Limb (tissue), 2 donors: ENCODE measurements around the gene CNNM3.
"Not testable (repeated sequence)": the region's sequence is repeated elsewhere in the genome, so short reads cannot be mapped to it uniquely, and the experiment has no call there.

Experiments
- DNase-seq, 2 donors: peaks; one replicate each; pipeline ENCODE4 v3.0.0-alpha.2; 2016; ENCODE audit errors: extremely low spot score in 2 of 2

The CNNM3 gene

DNA sequence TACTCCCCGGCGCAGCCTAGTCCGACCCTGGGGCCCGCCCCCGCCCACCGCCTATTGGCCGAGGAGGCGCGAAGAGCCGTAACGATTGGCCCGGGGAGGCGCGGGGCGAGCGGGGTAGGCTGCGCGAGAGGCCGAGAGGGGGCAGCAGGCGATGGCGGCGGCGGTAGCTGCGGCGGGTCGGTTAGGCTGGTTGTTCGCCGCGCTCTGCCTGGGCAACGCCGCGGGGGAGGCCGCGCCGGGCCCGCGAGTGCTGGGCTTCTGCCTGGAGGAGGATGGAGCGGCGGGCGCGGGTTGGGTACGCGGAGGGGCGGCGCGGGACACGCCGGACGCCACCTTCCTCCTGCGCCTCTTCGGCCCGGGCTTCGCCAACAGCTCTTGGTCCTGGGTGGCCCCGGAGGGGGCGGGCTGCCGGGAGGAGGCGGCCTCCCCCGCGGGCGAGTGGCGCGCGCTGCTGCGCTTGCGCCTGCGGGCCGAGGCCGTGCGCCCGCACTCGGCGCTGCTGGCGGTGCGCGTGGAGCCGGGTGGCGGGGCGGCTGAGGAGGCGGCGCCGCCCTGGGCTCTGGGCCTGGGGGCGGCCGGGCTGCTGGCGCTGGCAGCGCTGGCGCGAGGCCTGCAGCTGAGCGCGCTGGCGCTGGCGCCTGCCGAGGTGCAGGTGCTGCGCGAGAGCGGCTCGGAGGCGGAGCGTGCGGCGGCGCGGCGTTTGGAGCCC is at the start of gene CNNM3:
TSS of gene CNNM3 (plus strand) at position 142 of the 709 bp plus-strand sequence. CDS start at position 152, 10 bp downstream.
- peak; percentile 94 to 98 for DNase-seq

DNA sequence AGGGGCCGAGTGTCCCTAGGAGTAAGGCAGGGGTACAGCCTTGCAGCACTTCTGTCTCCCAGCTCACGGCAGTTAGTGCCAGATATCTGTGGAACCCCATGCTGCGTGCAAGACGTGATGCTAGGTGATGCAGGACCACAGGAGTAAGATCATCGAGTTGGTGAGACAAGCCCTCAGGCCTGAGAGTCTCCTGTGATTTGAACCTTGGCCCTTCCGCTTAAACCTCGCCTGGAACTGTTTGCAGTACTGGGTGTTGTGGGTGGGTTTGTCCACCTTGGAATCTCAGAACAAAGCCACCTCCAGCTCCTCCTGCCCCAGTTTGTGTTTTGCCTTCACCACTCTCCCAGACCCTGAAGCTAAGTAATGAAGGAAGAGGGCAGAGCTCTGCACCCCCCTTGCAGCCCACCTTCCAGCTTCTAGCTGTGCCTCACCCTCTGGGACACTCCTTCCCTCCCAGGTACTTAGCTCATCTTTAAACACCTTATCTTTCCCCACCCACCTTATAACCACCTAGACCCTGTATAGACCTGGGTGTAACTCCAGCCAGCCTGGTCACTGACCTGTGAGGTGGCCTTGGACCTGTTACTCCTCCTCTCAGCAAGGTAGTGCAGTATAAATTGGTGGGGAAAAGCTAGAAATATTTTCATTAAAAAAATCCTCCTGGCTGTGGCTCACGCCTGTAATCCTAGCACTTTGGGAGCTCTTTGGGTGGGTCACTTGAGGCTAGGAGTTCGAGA is 48.8 kb upstream of the CNNM3 start:
- no peak for DNase-seq

DNA sequence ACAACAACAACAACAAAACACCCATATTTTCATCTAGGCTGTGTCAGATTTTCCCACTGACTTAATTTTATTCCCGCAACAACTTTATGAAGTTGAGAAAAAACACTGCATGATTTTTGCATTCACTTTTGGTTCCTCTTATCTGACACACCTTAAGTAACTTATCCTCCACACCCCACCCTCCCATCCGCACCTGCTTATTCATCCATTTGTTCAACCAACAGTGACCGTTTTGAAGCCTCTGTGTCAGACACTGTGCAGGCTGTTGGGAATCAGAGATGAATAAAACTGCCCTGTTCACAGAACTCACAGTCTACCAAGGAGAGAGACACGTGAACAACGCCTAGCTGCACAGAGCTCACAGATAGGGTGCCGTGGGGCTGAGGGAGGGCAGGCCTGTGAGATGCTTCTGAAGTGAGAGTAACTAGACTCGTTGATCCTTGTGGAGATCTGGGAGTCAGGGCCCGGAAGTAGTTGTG is 47.9 kb upstream of the CNNM3 start:
- no peak for DNase-seq

DNA sequence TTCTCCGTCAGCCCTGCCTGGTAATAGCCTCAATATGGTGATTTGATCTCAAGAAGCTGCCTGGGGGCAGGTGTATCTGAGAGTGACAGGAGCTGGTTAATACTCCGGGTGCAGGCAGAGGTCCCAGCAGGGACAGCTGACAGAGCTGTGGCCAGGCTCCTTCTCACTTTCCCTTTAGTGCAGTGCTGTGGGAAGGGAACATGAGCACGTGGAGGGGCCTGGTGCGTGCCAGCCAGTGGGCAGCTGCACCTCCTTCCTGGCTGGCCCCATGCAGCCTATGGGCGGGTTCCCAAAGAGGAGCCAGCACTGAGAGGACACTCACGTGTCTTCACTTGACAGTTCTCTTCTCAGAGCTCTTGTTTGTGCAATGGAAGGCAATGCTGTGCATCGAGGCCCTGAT is 46.3 kb upstream of the CNNM3 start:
- no peak for DNase-seq

DNA sequence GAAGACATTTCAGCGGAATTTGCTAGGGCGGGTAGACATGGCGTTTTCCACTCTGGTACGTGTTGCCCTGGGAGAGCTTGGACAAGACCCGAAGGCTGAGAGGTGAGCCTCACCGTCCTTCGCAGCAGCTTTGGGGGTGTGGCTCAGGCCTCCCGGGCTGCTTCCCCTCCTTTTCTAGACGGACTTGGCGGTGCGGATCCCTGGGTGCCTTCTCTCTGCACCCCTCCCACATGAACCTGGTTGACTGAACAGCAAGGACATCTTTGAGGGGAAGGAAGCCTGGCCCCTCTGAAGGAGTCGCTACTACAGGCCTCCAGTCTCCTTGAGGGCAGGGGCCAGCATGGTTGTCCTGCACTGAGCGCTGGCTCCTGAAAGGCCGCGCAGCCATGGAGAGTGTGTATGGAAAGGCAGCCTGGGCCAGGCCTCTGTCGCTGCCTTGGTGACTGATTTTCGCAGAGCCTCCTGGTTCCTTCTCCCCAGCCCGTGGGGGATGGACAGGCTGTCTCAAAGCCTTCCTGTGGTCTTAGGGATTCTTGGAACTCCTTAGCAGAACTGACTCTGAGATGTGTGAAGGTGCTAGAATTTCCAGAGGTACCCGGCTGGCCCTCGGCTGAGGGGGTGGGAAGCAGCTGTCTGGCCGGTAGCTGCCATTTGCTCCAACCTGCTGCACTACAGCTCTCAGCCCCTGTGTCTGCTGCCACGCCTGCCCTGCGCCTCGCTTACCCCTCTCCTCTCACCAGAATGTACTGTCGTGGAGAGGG is 45.4 kb upstream of the CNNM3 start:
- no peak for DNase-seq

DNA sequence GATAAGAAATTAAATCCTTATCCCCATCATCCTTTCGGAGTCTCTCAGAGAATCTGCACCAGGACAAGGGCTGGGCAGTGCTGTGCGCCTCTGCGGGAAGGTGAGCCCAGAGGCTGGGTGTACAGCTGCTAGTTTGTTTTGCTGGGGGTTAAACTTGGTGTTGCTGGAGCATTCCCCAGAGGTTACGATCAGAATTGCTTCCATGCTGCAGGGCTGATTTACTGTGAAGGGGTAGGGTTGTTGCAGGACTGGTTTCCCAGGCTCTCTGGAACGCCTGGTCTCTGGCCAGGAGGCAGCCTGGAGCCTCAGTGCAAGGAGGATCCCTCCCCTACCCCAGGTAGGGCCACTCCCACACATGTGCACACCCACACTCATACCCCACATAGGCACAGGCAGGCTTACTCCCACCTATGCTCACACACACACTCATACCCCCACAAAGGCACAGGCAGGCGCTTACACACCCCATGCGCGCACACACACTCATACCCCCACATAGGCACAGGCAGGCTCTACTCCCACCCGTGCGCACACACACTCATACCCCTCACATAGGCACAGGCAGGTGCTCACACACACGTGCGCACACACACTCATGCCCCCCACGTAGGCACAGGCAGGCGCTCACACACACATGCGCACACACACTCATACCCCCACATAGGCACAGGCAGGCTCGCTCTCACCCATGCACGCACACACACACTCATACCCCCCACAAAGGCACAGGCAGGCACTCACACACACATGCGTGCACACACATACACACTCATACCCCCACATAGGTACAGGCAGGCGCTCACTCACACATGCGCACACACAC is 44.1 kb upstream of the CNNM3 start:
- no peak for DNase-seq

DNA sequence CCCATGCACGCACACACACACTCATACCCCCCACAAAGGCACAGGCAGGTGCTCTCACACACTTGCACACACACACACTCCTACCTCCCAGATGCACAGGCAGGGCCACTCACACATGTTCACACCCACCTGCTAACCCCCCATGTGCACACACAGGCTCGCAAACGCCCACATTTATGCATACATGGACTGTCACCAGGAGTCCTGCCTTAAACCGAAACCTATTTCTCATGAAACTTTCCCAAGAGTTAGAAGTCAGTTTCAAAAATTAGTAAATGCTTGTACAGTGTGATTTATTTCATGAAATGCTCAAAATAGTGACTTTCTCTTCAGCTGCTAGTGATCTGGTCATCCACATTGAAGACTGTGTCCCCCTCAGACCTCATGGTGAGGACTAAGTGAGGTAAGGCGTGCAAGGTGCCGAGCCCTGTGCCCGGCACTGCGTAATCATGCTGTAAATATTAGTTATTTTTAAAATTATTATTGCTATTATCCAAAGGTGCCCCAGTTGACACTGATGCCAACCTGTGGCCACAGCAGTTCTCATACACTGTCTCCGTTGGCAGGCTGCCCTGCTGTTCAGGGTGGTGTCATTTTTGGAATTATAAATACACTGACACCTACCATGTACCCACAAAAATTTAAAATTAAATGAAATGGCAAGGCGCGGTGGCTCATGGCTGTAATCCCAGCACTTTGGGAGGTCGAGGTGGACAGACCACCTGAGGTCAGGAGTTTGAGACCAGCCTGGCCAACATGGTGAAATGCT is 43.0 kb upstream of the CNNM3 start:
- DNase-seq: no peak

DNA sequence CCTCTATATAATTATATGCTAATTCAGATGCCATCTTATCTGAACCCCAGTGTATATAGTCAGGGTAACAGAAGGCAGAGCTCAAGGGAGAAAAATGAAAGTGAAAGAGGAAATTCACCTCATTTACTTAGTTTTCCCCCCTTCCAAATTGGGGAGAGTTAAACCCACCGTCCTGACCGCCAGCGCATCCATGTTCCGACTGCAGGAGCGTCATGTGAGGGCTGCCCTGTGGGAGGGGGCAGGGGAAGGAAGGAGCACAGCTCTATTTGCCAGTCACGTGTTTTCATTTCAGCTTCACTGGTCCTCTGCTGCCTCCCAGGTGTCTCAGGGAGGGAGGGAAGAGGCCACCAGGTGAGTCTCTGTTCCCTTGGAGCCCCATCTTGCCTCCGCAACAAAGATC is 42.1 kb upstream of the CNNM3 start:
- no peak for DNase-seq

DNA sequence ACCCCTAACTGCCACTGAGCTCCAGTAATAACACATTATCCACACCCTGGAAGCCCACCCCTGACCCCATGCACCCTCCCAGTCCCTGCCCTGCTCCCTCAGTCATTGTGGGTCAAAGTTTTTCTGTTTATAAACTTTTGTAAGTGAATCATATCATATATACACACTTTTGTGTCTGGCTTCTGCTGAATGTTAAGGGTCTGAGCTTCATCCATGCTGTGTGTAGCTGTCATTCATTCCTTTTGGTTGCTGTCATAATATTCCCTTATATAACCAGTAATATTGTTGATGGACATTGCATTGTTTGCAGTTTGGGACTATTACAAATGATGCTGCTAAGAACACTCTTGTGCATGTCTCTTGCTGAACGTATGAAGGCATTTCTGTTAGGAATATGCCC is 40.9 kb upstream of the CNNM3 start:
- DNase-seq: no peak

DNA sequence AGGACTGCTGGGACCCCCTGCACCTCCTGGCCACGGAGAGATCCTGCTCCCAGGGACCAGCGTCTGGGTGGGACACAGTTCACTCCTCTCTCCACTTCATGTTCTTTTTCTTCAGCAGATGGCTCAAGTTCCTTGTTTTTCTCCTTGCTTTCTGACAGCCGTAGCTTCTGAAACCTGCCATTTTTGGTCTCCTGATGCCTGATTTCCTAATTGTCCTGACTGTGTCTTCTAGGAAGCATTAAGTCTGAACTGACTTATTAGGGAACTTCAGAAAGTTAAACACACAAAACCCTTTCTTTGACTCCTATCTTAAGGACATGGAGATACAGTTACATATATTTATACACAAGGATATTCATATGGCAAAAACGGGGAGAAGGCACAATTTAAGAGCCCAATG is 32.7 kb upstream of the CNNM3 start:
- no peak for DNase-seq

DNA sequence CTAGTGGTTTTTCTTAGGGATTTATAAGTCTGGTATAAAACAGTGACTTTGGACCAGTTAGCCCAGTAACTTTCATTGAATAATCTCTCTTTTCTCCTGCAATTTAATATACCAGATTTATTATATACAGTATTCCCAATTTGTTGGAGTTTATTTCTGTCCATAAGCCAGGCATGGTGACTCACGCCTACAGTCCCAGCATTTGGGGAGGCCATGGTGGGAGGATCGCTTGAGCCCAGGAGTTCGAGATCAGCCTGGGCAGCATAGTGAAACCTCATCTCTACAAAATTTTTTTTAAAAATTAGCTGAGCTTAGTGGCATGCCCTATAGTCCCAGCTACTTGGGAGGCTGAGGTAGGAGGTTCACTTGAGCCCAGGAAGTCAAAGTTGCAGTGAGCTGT is 28.7 kb upstream of the CNNM3 start:
- no peak for DNase-seq

DNA sequence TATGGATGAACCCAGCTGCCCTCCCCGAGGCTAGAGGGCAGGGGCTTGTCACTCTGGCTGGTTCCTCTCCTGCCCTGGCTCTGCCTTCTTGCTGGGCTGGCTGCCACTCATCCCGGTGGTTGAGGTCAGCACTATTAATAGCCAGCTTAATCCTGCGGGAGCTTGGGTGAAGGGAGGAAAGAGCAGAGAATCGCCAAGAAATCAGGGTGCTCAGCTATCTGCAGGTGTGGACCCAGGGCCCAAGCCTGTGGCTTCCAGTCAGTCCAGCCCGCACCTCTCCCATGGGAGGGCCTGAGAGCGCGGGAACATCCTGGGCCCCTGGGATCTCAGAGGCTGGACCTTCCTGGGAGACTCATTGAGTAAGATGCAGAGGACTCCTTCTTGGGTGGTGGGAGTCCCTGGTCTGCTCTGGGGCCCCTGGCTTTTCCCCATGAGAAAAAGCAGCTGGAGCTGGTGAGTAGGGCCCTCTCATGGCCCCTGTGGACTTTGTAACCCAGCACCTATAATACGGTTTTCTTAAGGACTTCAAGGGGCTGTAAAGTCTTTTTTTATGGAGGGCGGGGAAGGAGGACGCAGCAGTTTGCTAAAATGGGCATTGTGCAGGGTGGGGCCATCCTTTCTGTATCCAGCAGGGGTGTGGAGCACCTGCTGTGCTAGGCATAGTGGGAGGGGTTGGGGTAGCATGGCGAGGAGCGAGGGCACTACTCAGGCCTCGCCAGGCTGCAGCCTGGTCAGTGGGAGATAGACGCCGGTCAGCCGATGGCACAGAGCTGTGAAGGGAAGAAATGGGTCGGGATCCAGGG is 27.4 kb upstream of the CNNM3 start:
- no peak for DNase-seq

DNA sequence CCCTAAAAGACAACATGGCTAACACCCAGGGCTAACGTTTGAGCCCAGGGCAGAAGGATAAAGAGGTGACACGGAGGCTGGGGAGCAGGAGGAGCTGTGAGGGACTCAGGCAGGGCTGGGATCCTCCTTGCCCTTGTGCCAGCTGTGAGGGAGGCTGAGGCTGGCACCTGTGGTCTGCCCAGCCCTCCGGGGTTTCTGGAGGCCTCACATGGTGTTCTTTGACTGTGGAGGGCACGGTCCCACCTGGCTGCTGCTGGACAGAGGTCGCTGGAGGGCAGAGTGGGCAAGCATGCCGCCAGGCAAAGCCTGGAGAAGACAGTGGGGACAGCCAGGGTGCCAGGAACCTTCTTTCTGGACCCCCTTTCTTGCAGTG is 26.8 kb upstream of the CNNM3 start:
- no peak for DNase-seq

DNA sequence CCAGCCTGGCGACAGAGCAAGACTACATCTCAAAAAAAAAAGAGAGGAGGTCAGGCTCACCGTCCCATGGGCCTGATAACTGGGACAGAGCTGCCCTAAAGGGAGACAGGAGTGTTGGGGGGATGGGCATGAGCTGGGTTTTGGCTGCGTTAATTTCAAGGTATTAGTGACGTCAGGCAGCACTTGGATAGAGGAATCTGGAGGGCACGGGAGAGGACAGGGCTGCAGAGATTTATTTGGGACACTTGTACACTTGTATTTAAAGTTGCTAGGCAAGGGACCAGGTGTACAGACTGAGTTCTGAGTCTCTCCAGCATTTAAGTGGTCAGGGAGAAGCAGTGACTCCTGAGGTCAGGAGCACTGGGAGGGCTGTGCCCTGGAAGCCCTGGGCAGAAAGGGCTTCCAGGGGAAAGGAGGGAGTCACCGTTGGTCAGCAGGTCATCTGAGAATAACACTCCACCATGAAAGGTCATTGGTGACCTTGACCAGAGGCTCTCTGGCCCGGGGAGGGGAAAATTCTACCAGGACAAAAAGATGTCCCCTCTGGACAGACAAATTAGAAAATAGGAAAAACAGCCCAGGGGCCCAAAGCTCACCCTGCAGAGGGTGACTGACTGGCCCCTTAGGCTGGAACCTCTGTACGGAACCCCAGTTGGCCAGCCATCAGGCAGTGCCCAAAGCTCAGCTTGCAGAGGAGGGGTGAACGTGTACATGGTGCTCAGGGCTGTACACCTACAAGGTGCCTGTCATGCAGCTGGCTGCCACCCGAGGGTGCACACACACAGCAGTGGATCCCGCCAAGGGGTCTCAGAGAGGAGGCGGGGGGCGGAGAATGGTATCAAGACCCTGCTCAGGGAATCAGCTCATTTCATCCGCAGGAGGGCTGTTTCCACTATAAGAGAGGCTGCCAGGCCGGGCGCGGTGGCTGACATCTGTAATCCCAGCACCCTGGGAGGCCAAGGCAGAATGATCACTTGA is 23.0 kb upstream of the CNNM3 start:
- DNase-seq: no peak

DNA sequence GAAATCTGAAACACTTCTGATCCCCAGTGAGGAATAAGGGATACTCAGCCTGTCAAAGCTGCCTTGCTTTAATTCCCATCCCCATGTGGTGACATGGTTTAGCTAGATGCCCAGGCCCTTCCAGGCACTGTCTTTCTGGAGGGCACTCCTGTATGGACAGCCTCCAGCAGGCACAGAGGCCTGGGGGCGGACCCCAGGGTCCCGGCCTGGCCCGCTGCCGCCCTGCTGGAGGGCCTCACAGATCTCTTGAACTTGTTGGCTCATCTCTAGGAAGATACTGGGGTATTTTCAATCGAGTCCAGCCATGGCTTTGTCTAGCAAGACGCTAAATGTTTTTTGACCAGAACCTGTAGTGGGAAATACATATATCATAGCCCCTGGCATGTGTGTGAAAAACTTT is 21.0 kb upstream of the CNNM3 start:
- DNase-seq: no peak

DNA sequence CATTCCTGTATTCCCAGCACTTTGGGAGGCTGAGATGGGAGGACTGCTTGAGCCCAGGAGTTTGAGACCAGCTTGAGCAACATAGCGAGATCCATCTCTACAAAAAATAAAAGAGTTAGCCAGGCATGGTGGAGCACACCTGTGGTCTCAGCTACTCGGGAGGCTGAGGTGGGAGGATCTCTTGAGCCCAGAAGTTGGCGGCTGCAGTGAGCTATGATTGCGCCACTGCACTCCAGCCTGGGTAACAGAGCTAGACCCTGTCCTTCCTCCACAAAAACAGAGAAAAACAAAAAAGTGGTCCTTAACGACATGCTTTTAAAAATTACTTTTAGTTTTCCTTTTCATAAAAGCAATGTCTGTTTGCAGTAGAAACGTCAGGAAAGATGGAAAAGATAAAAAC is 19.6 kb upstream of the CNNM3 start:
- not testable (repeated sequence) for DNase-seq

DNA sequence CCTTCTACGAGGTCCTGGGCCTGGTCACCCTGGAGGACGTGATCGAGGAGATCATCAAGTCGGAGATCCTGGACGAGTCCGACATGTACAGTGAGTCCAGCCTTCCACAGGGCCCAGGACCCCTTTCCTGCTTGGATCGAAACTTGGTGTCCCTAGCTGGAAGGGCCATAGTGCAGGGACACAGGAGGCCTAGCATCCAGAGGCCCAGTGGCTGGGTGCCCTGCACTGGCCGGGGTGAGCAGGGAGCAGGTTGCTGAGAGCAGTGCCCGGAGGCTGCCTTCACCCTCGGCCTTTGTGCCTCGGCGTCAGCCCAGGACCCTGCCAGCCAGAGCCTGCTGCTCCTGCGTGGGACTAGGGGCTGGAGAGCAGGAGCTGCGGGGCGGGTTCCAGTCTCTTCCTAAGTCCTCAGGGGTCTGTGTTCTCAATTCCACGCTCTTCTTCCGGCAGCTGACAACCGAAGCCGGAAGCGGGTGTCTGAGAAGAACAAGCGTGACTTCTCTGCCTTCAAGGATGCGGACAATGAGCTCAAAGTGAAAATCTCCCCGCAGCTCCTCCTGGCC is 18.9 kb upstream of the CNNM3 start:
- no peak for DNase-seq
